ENCODE measurements around the gene CSTPP1.
"Not testable (repeated sequence)": the region's sequence is repeated elsewhere in the genome, so short reads cannot be mapped to it uniquely, and the experiment has no call there.

The CSTPP1 gene

GRCh38 chr11:47055534-47055933 is 119.0 kb downstream of the CSTPP1 start:
- no peak for DNase-seq

GRCh38 chr11:47056261-47056915 is 119.8 kb downstream of the CSTPP1 start:
- DNase-seq = peak; percentile 15 to 78

- peak; percentile 25 to 81 for DNase-seq
Observed at GRCh38 chr11:47057365-47057764, 120.8 kb downstream of the CSTPP1 start.

- DNase-seq = no peak
Observed at GRCh38 chr11:47060807-47061206, 124.2 kb downstream of the CSTPP1 start.

GRCh38 chr11:47061429-47062178 is 125.0 kb downstream of the CSTPP1 start:
- DNase-seq = no peak

GRCh38 chr11:47062736-47063135 is 126.2 kb downstream of the CSTPP1 start:
- no peak for DNase-seq

- no peak for DNase-seq
Observed at GRCh38 chr11:47067401-47067800, 130.8 kb downstream of the CSTPP1 start.

GRCh38 chr11:47070769-47071168 is 134.2 kb downstream of the CSTPP1 start:
- DNase-seq = no peak

GRCh38 chr11:47071341-47071740 is 134.8 kb downstream of the CSTPP1 start:
- DNase-seq = no peak

GRCh38 chr11:47071791-47072261 is 135.3 kb downstream of the CSTPP1 start:
- peak; percentile 3 to 43 for DNase-seq

GRCh38 chr11:47078751-47079521 is 142.4 kb downstream of the CSTPP1 start:
- no peak for DNase-seq

GRCh38 chr11:47080775-47081174 is 144.2 kb downstream of the CSTPP1 start:
- not testable (repeated sequence) for DNase-seq

GRCh38 chr11:47083913-47084312 is 147.4 kb downstream of the CSTPP1 start:
- DNase-seq = peak; percentile 30 to 41

GRCh38 chr11:47087801-47088200 is 151.2 kb downstream of the CSTPP1 start:
- DNase-seq = peak; percentile 31 to 58

GRCh38 chr11:47093541-47093940 is 157.0 kb downstream of the CSTPP1 start:
- DNase-seq = no peak

GRCh38 chr11:47096871-47097270 is 160.3 kb downstream of the CSTPP1 start:
- not testable (repeated sequence) for DNase-seq

- not testable (repeated sequence) for DNase-seq
Observed at GRCh38 chr11:47098223-47098622, 161.7 kb downstream of the CSTPP1 start.

- DNase-seq = no peak
Observed at GRCh38 chr11:47099214-47099917, 162.8 kb downstream of the CSTPP1 start.

- DNase-seq = no peak
Observed at GRCh38 chr11:47099918-47100315, 163.4 kb downstream of the CSTPP1 start.

- no peak for DNase-seq
Observed at GRCh38 chr11:47101406-47101805, 164.8 kb downstream of the CSTPP1 start.

GRCh38 chr11:47104261-47104950 is 167.8 kb downstream of the CSTPP1 start:
- peak; percentile 29 to 39 for DNase-seq

- no peak for DNase-seq
Observed at GRCh38 chr11:47105541-47105940, 169.0 kb downstream of the CSTPP1 start.
